Measurements from ENCODE around the gene KRTAP5-10. TPM values are rescaled to one million over a fixed set of nuclear protein-coding genes. Genes with fewer than 3 reads are reported as not detected.

Gene KRTAP5-10
- total RNA-seq, 4 donors from 2014 or later, result not detected

- H3K4me1 ChIP-seq, result no peaks in the 10 kb centered on the region
- no peaks in the 10 kb centered on the region for H3K27me3 ChIP-seq
- no peaks in the 10 kb centered on the region for H3K36me3 ChIP-seq
- intact Hi-C loops (cut with DNase I; ENCODE audit: low total_unique reads), result no loop called here
- no peak overlapping the region for H3K27ac ChIP-seq
- ATAC-seq (no peak), DNase-seq (no peak)
- in situ Hi-C loops (cut with MboI; ENCODE audit: low sequenced_read_pairs in 4 of 4), result no loop called here
- H3K9me3 ChIP-seq, result no peaks in the 10 kb centered on the region
- no peak overlapping the region for H3K4me3 ChIP-seq
- TF ChIP-seq CTCF (IDR thresholded peaks at IDR 0.05 in 4 of 5, conservative IDR thresholded peaks at IDR 0.05 in 1 of 5), result no peak
- TF ChIP-seq POLR2A (IDR thresholded peaks at IDR 0.05), result no peak
Observed at GRCh38 chr11:71555508-71555907, 9.9 kb upstream of the KRTAP5-10 start.

GRCh38 chr11:71556018-71556417 lies 9.3 kb upstream of the KRTAP5-10 start:
- in situ Hi-C loops (cut with MboI; ENCODE audit: low sequenced_read_pairs in 4 of 4), result no loop called here
- H3K36me3 ChIP-seq, result no peaks in the 10 kb centered on the region
- no peaks in the 10 kb centered on the region for H3K27me3 ChIP-seq
- ATAC-seq (no peak), DNase-seq (no peak)
- no peaks in the 10 kb centered on the region for H3K4me1 ChIP-seq
- TF ChIP-seq POLR2A (IDR thresholded peaks at IDR 0.05), result no peak
- TF ChIP-seq CTCF (IDR thresholded peaks at IDR 0.05 in 4 of 5, conservative IDR thresholded peaks at IDR 0.05 in 1 of 5), result no peak
- no peak overlapping the region for H3K27ac ChIP-seq
- no peak overlapping the region for H3K4me3 ChIP-seq
- intact Hi-C loops (cut with DNase I; ENCODE audit: low total_unique reads), result no loop called here
- no peaks in the 10 kb centered on the region for H3K9me3 ChIP-seq

- TF ChIP-seq CTCF (IDR thresholded peaks at IDR 0.05 in 4 of 5, conservative IDR thresholded peaks at IDR 0.05 in 1 of 5) (no peak), POLR2A (IDR thresholded peaks at IDR 0.05) (no peak)
- no peaks in the 10 kb centered on the region for H3K9me3 ChIP-seq
- H3K4me3 ChIP-seq, result no peak overlapping the region
- ATAC-seq, result no peak
- H3K4me1 ChIP-seq, result no peaks in the 10 kb centered on the region
- no peak for DNase-seq
- in situ Hi-C loops (cut with MboI; ENCODE audit: low sequenced_read_pairs in 4 of 4) (no loop called here), intact Hi-C loops (cut with DNase I; ENCODE audit: low total_unique reads) (no loop called here)
- H3K27me3 ChIP-seq, result no peaks in the 10 kb centered on the region
- H3K36me3 ChIP-seq, result no peaks in the 10 kb centered on the region
- no peak overlapping the region for H3K27ac ChIP-seq
Observed at GRCh38 chr11:71557257-71557656, 8.1 kb upstream of the KRTAP5-10 start.

GRCh38 chr11:71558996-71559395 lies 6.4 kb upstream of the KRTAP5-10 start:
- H3K27me3 ChIP-seq, result peaks cover 0 to 5% (median 3%) of the 10 kb centered on the region in 3 donors
- no peak for DNase-seq
- H3K4me1 ChIP-seq, result no peaks in the 10 kb centered on the region
- no peak overlapping the region for H3K27ac ChIP-seq
- intact Hi-C loops (cut with DNase I; ENCODE audit: low total_unique reads) (no loop called here), in situ Hi-C loops (cut with MboI; ENCODE audit: low sequenced_read_pairs in 4 of 4) (no loop called here)
- TF ChIP-seq CTCF (IDR thresholded peaks at IDR 0.05 in 4 of 5, conservative IDR thresholded peaks at IDR 0.05 in 1 of 5) (no peak), POLR2A (IDR thresholded peaks at IDR 0.05) (no peak)
- no peak overlapping the region for H3K4me3 ChIP-seq
- no peaks in the 10 kb centered on the region for H3K9me3 ChIP-seq
- H3K36me3 ChIP-seq, result no peaks in the 10 kb centered on the region
- no peak for ATAC-seq

GRCh38 chr11:71562120-71562519 lies 3.2 kb upstream of the KRTAP5-10 start:
- in situ Hi-C loops (cut with MboI; ENCODE audit: low sequenced_read_pairs in 4 of 4) (no loop called here), intact Hi-C loops (cut with DNase I; ENCODE audit: low total_unique reads) (no loop called here)
- Histone ChIP-seq H3K36me3 (no peaks in the 10 kb centered on the region), H3K9me3 (no peaks in the 10 kb centered on the region), H3K4me1 (no peaks in the 10 kb centered on the region), H3K27ac (no peak overlapping the region), H3K27me3 (peaks cover 0 to 6% (median 5%) of the 10 kb centered on the region in 3 donors), H3K4me3 (no peak overlapping the region)
- ATAC-seq, result no peak
- no peak for DNase-seq
- TF ChIP-seq CTCF (IDR thresholded peaks at IDR 0.05 in 4 of 5, conservative IDR thresholded peaks at IDR 0.05 in 1 of 5) (no peak), POLR2A (IDR thresholded peaks at IDR 0.05) (no peak)
